WTC11 (cell line): ENCODE data around the gene RPS6KC1. TPM values are rescaled to one million over a fixed set of nuclear protein-coding genes. Genes with fewer than 3 reads are reported as not detected.

Experiments used
- ATAC-seq: fragments of 200-7000 bp; cut with Tn5 transposase; 2 replicates; pipeline ENCODE4 v1.10.0; 2021; ENCODE audit warnings: mild to moderate bottlenecking, moderate library complexity
- CTCF ChIA-PET: fragments of 300-600 bp; sonication (Branson Sonifier 250); formaldehyde crosslinking; loops from one replicate; lab custom pipeline; 2021; ENCODE audit warnings: antibody characterized with exemption; lab: Charles Lee
- POLR2A ChIA-PET: fragments of 350-600 bp; sonication (Branson Sonifier 250); formaldehyde crosslinking; loops from one replicate; lab custom pipeline; 2021; ENCODE audit warnings: antibody characterized with exemption; lab: Charles Lee
- DNase-seq: peaks from one replicate; pipeline ENCODE4 v3.0.0; 2021; ENCODE audit warnings: low spot score
- H3K27ac Mint-ChIP-seq: 2 replicates; pipeline ENCODE4 v1.8.0; 2021; ENCODE audit warnings: mixed read lengths
- H3K27me3 Mint-ChIP-seq: 2 replicates; pipeline ENCODE4 v1.8.0; 2021; ENCODE audit warnings: low read depth, mild to moderate bottlenecking, moderate library complexity, mixed read lengths
- H3K36me3 Mint-ChIP-seq: 2 replicates; pipeline ENCODE4 v1.8.0; 2021; ENCODE audit warnings: mixed read lengths
- H3K4me1 Mint-ChIP-seq: 2 replicates; pipeline ENCODE4 v1.8.0; 2022; ENCODE audit warnings: mixed read lengths
- H3K4me3 Mint-ChIP-seq: 2 replicates; pipeline ENCODE4 v1.8.0; 2021; ENCODE audit warnings: mild to moderate bottlenecking, moderate library complexity, mixed read lengths
- H3K9me3 Mint-ChIP-seq: 2 replicates; pipeline ENCODE4 v1.8.0; 2021; ENCODE audit warnings: mixed read lengths
- AR ChIP-seq: fragments of 250-450 bp; sonication (Bioruptor Pico); IDR thresholded peaks from 2 replicates; pipeline ENCODE4 v1.9.0; 2021; ENCODE audit warnings: mild to moderate bottlenecking
- ATF1 ChIP-seq: sonication (generic); formaldehyde crosslinking; IDR thresholded peaks from 2 replicates; pipeline ENCODE4 v1.8.1; 2023; ENCODE audit warnings: mild to moderate bottlenecking, moderate library complexity, missing genetic modification reagents
- CBFB ChIP-seq: sonication (generic); formaldehyde crosslinking; IDR thresholded peaks from 2 replicates; pipeline ENCODE4 v1.8.1; 2022; ENCODE audit warnings: mild to moderate bottlenecking, low read depth, missing genetic modification reagents
- GABPB1 ChIP-seq: sonication (generic); formaldehyde crosslinking; IDR thresholded peaks from 2 replicates; pipeline ENCODE4 v1.8.1; 2023; ENCODE audit warnings: mild to moderate bottlenecking, missing genetic modification reagents
- GTF2I ChIP-seq: fragments of 250-450 bp; sonication (Bioruptor Pico); conservative IDR thresholded peaks from 2 replicates; pipeline ENCODE4 v1.4.0; 2021; ENCODE audit warnings: mild to moderate bottlenecking
- HMGA2 ChIP-seq: fragments of 250-450 bp; sonication (Bioruptor Pico); IDR thresholded peaks from 2 replicates; pipeline ENCODE4 v1.4.0; 2021; ENCODE audit warnings: mild to moderate bottlenecking, moderate library complexity
- IRF2 ChIP-seq: sonication (generic); formaldehyde crosslinking; IDR thresholded peaks from 2 replicates; pipeline ENCODE4 v1.8.0; 2022; ENCODE audit warnings: low read depth, missing genetic modification reagents, borderline replicate concordance
- OVOL2 ChIP-seq: fragments of 250-450 bp; sonication (Bioruptor Pico); IDR thresholded peaks from 2 replicates; pipeline ENCODE4 v1.9.0; 2021; ENCODE audit warnings: mild to moderate bottlenecking, borderline replicate concordance
- RELA ChIP-seq: sonication (generic); formaldehyde crosslinking; IDR thresholded peaks from 2 replicates; pipeline ENCODE4 v1.8.1; 2022; ENCODE audit warnings: missing genetic modification reagents, mild to moderate bottlenecking, borderline replicate concordance
- SOX15 ChIP-seq: fragments of 250-450 bp; sonication (Bioruptor Pico); IDR thresholded peaks from 2 replicates; pipeline ENCODE4 v1.9.0; 2021; ENCODE audit warnings: mild to moderate bottlenecking
- SP1 ChIP-seq: sonication (generic); formaldehyde crosslinking; conservative IDR thresholded peaks from 2 replicates; pipeline ENCODE4 v1.8.1; 2022; ENCODE audit warnings: missing genetic modification reagents
- ZBTB21 ChIP-seq: sonication (generic); formaldehyde crosslinking; IDR thresholded peaks from 2 replicates; pipeline ENCODE4 v1.8.1; 2023; ENCODE audit warnings: mild to moderate bottlenecking, missing genetic modification reagents, borderline replicate concordance
- ZNF232 ChIP-seq: sonication (generic); formaldehyde crosslinking; IDR thresholded peaks from 2 replicates; pipeline ENCODE4 v1.8.0; 2022; ENCODE audit warnings: mild to moderate bottlenecking, missing genetic modification reagents
- ZSCAN18 ChIP-seq: fragments of 250-450 bp; sonication (Bioruptor Pico); IDR thresholded peaks from 2 replicates; pipeline ENCODE4 v2.1.2; 2022; ENCODE audit warnings: mild to moderate bottlenecking, moderate library complexity
- total RNA-seq: library from RNA; stranded (reverse); gene quantifications from 3 replicates; pipeline ENCODE4 v1.2.3, GENCODE V29; 2021
- TF ChIP-seq, protein P1 (sequence below): sonication (generic); formaldehyde crosslinking; IDR thresholded peaks from 2 replicates; pipeline ENCODE4 v1.8.1; 2022; ENCODE audit warnings: mild to moderate bottlenecking, moderate library complexity, missing genetic modification reagents
- TF ChIP-seq, protein P2 (sequence below): sonication (generic); formaldehyde crosslinking; IDR thresholded peaks from 2 replicates; pipeline ENCODE4 v1.8.0; 2023; ENCODE audit warnings: missing genetic modification reagents
- TF ChIP-seq, protein P3 (sequence below): sonication (generic); formaldehyde crosslinking; IDR thresholded peaks from 2 replicates; pipeline ENCODE4 v1.8.1; 2022; ENCODE audit warnings: low read depth, mild to moderate bottlenecking, moderate library complexity, missing genetic modification reagents, borderline replicate concordance
- TF ChIP-seq, protein P4 (sequence below): sonication (generic); formaldehyde crosslinking; IDR thresholded peaks from 2 replicates; pipeline ENCODE4 v1.8.0; 2022; ENCODE audit warnings: missing genetic modification reagents

The RPS6KC1 gene
- total RNA-seq, 1 experiment from 2014 or later, result 17.4 TPM

DNA sequence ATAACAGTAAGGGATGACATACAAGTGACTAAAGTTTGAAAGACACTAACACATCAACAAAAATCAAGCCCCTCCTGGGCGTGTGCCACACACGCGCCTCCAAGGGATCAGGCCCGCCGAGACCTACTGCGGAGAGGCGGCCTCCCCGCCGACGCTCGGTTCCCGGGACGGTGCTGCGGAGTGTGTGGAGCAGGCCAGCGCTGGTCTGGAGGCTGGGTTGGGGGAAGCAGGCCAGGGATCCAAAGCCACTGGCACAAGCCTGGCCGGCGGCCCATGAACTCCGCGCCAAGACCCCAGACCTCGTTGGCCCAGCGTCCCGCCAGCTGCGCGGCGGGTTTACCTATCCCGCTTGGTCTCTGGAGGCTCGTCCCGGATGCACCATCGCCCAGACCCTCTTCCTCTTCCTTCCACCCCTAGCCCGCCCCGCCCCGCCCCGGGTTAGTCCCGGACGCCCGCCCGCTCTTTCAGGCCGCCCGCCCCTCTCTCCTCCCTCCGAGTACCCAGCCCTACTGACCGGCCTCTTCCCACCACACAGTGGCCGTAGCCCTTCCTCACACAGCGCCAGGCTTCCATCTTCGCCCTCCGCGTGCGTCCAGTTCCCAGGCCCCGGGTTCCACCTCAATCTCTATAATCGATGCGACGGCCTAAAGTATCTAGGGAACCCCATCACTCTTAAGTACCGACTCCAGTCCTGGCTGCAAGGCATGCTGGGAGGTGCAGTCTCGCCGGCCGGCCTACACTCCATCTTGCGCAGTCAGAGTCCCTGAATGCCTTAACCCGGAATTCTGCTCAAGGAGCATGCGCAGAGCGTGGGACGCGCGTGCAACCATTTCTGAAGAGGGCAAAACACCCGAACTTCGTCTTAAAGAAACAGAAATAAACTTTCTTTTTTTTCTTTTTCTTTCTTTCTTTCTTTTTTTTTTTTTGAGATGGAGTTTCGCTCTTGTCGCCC is 35.7 kb upstream of the RPS6KC1 start, which contains the start of gene ANGEL2 (continued):
- TF ChIP-seq AR (CRISPR knock-in tag) (no peak), HMGA2 (CRISPR knock-in tag) (no peak)
- TF ChIP-seq, protein P1, sequence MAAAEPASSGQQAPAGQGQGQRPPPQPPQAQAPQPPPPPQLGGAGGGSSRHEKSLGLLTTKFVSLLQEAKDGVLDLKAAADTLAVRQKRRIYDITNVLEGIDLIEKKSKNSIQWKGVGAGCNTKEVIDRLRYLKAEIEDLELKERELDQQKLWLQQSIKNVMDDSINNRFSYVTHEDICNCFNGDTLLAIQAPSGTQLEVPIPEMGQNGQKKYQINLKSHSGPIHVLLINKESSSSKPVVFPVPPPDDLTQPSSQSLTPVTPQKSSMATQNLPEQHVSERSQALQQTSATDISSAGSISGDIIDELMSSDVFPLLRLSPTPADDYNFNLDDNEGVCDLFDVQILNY (CRISPR knock-in tag), result peak; percentile 42

GRCh38 chr1:213017447-213018273 is 33.4 kb upstream of the RPS6KC1 start:
- Mint-ChIP-seq H3K27me3 (peaks cover 8% of the 10 kb centered on the region; the same call in 1 of the 2 replicates), H3K27ac (no peak overlapping the region), H3K9me3 (no peaks in the 10 kb centered on the region), H3K4me3 (no peak overlapping the region), H3K36me3 (no peaks in the 10 kb centered on the region), H3K4me1 (peaks cover 12% of the 10 kb centered on the region)
- ChIA-PET POLR2A (no interaction called here), CTCF (no interaction called here)
- DNase-seq (no peak), ATAC-seq (no peak)
- TF ChIP-seq SP1 (no peak), ZNF232 (CRISPR knock-in tag) (no peak), IRF2 (CRISPR knock-in tag) (no peak), ZSCAN18 (CRISPR knock-in tag) (no peak), RELA (no peak), HMGA2 (CRISPR knock-in tag) (no peak), CBFB (no peak), ATF1 (no peak), ZBTB21 (CRISPR knock-in tag) (no peak), GABPB1 (CRISPR knock-in tag) (no peak), GTF2I (CRISPR knock-in tag) (no peak), SOX15 (no peak), OVOL2 (CRISPR knock-in tag) (no peak)
- TF ChIP-seq, protein P2, sequence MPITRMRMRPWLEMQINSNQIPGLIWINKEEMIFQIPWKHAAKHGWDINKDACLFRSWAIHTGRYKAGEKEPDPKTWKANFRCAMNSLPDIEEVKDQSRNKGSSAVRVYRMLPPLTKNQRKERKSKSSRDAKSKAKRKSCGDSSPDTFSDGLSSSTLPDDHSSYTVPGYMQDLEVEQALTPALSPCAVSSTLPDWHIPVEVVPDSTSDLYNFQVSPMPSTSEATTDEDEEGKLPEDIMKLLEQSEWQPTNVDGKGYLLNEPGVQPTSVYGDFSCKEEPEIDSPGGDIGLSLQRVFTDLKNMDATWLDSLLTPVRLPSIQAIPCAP, result no peak
- TF ChIP-seq, protein P3, sequence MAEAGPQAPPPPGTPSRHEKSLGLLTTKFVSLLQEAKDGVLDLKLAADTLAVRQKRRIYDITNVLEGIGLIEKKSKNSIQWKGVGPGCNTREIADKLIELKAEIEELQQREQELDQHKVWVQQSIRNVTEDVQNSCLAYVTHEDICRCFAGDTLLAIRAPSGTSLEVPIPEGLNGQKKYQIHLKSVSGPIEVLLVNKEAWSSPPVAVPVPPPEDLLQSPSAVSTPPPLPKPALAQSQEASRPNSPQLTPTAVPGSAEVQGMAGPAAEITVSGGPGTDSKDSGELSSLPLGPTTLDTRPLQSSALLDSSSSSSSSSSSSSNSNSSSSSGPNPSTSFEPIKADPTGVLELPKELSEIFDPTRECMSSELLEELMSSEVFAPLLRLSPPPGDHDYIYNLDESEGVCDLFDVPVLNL (CRISPR knock-in tag), result no peak
- TF ChIP-seq, protein P4, sequence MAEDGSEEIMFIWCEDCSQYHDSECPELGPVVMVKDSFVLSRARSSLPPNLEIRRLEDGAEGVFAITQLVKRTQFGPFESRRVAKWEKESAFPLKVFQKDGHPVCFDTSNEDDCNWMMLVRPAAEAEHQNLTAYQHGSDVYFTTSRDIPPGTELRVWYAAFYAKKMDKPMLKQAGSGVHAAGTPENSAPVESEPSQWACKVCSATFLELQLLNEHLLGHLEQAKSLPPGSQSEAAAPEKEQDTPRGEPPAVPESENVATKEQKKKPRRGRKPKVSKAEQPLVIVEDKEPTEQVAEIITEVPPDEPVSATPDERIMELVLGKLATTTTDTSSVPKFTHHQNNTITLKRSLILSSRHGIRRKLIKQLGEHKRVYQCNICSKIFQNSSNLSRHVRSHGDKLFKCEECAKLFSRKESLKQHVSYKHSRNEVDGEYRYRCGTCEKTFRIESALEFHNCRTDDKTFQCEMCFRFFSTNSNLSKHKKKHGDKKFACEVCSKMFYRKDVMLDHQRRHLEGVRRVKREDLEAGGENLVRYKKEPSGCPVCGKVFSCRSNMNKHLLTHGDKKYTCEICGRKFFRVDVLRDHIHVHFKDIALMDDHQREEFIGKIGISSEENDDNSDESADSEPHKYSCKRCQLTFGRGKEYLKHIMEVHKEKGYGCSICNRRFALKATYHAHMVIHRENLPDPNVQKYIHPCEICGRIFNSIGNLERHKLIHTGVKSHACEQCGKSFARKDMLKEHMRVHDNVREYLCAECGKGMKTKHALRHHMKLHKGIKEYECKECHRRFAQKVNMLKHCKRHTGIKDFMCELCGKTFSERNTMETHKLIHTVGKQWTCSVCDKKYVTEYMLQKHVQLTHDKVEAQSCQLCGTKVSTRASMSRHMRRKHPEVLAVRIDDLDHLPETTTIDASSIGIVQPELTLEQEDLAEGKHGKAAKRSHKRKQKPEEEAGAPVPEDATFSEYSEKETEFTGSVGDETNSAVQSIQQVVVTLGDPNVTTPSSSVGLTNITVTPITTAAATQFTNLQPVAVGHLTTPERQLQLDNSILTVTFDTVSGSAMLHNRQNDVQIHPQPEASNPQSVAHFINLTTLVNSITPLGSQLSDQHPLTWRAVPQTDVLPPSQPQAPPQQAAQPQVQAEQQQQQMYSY (CRISPR knock-in tag), result no peak
